Common myeloid progenitor, CD34-positive (primary cell): ENCODE measurements around the gene DYRK2.

Experiments
- CTCF ChIA-PET: fragments of 350-600 bp; sonication (Branson Sonifier 250); formaldehyde crosslinking; loops from one replicate; lab custom pipeline; 2021; ENCODE audit warnings: antibody characterized with exemption; lab: Charles Lee
- POLR2A ChIA-PET: fragments of 350-600 bp; sonication (Branson Sonifier 250); formaldehyde crosslinking; loops from one replicate; lab custom pipeline; 2021; ENCODE audit warnings: antibody characterized with exemption; lab: Charles Lee
- DNase-seq, 3 donors: peaks; one replicate each; pipeline versions ENCODE4 v3.0.0 to v3.0.0-alpha.2; 2013
- H3K27ac ChIP-seq, 2 experiments: 1 replicate in 1 of 2; 2 replicates in 1 of 2; pipeline ENCODE4 v1.7.0; 2013; ENCODE audit warnings: inconsistent platforms in 2 of 2, low read length in 2 of 2, mild to moderate bottlenecking in 2 of 2, low read depth in 1 of 2, moderate library complexity in 1 of 2; ENCODE audit not compliant: severe bottlenecking in 2 of 2, insufficient read depth in 1 of 2, poor library complexity in 1 of 2
- H3K27me3 ChIP-seq, 5 experiments: replicated peaks in 2 of 5; 1 replicate in 3 of 5; 2 replicates in 2 of 5; pipeline versions ENCODE4 v1.6.1 to v1.7.0; 2013; ENCODE audit warnings: low read length in 4 of 5, mild to moderate bottlenecking in 2 of 5, moderate library complexity in 2 of 5, inconsistent platforms in 1 of 5; ENCODE audit not compliant: insufficient read depth in 5 of 5, control insufficient read depth in 4 of 5
- H3K36me3 ChIP-seq, 4 experiments: 1 replicate in 2 of 4; 2 replicates in 2 of 4; pipeline versions ENCODE4 v1.6.1 to v1.7.0; 2013; ENCODE audit warnings: low read length in 3 of 4, control low read depth in 1 of 4, mild to moderate bottlenecking in 1 of 4; ENCODE audit not compliant: control insufficient read depth in 4 of 4, insufficient read depth in 4 of 4
- H3K4me1 ChIP-seq, 4 experiments: 1 replicate in 3 of 4; 2 replicates in 1 of 4; pipeline versions ENCODE4 v1.6.1 to v1.7.1; 2013; ENCODE audit warnings: low read length in 3 of 4, mild to moderate bottlenecking in 3 of 4, control low read depth in 1 of 4, inconsistent platforms in 1 of 4, moderate library complexity in 1 of 4; ENCODE audit not compliant: control insufficient read depth in 4 of 4, insufficient read depth in 4 of 4; ENCODE audit errors: control extremely low read depth in 1 of 4
- H3K4me3 ChIP-seq, 7 experiments: 1 replicate in 4 of 7; 2 replicates in 3 of 7; pipeline versions ENCODE4 v1.5.1 to v1.7.0; 2013; ENCODE audit warnings: mild to moderate bottlenecking in 7 of 7, low read length in 6 of 7, moderate library complexity in 6 of 7, inconsistent platforms in 2 of 7, low read depth in 2 of 7, control low read depth in 1 of 7; ENCODE audit not compliant: insufficient read depth in 4 of 7, control insufficient read depth in 1 of 7; ENCODE audit errors: extremely low read depth in 1 of 7
- H3K9me3 ChIP-seq, 5 experiments: 1 replicate in 4 of 5; 2 replicates in 1 of 5; pipeline versions ENCODE4 v1.6.1 to v1.7.1; 2013; ENCODE audit warnings: low read length in 4 of 5, mild to moderate bottlenecking in 2 of 5, inconsistent platforms in 1 of 5, low read depth in 1 of 5, moderate library complexity in 1 of 5; ENCODE audit not compliant: control insufficient read depth in 4 of 5, insufficient read depth in 2 of 5; ENCODE audit errors: control extremely low read depth in 1 of 5
- WGBS: methylation state at CpG from one replicate; pipeline ENCODE4 v1.1.5; 2013; ENCODE audit not compliant: insufficient coverage; 5-methylcytosine and 5-hydroxymethylcytosine counted together

DYRK2 gene

GRCh38 chr12:67659292-67659691 is 10.7 kb downstream of the DYRK2 start:
- Histone ChIP-seq H3K27ac (no peak overlapping the region), H3K4me3 (no peak overlapping the region), H3K27me3 (no peaks in the 10 kb centered on the region), H3K4me1 (peaks cover 0 to 11% (median 3%) of the 10 kb centered on the region in 4 experiments), H3K36me3 (peaks cover 12 to 45% (median 22%) of the 10 kb centered on the region in 4 experiments), H3K9me3 (no peaks in the 10 kb centered on the region)
- 48% methylated on average over 2 of the region's 4 CpGs for WGBS
- ChIA-PET POLR2A (no interaction called here), CTCF (interaction anchor here (1.0 to 1.2 kb wide), 2 partner anchors 9 to 270 kb away, joined by 3 read pairs; no protein-coding TSS in a partner anchor)
- DNase-seq = no peak

- Histone ChIP-seq H3K9me3 (no peaks in the 10 kb centered on the region), H3K36me3 (peaks cover 12 to 44% (median 22%) of the 10 kb centered on the region in 4 experiments), H3K4me3 (no peak overlapping the region), H3K4me1 (peaks cover 0 to 11% (median 3%) of the 10 kb centered on the region in 4 experiments), H3K27me3 (no peaks in the 10 kb centered on the region), H3K27ac (no peak overlapping the region)
- ChIA-PET CTCF (interaction anchor here (1.3 to 1.6 kb wide), 2 partner anchors 7 to 31 kb away, joined by 3 to 5 read pairs; no protein-coding TSS in a partner anchor), POLR2A (interaction anchor here (0.6 kb wide), 1 partner anchor 19 kb away, joined by 4 read pairs; no protein-coding TSS in a partner anchor)
- DNase-seq = peak in 2 of 3 donors; percentile 40 to 55
- 100% methylated on average over 1 of the region's 4 CpGs for WGBS
These were observed 12.9 kb downstream of the DYRK2 start for GRCh38 chr12:67661311-67662021.

GRCh38 chr12:67662910-67663538 is 14.5 kb downstream of the DYRK2 start:
- POLR2A ChIA-PET = no interaction called here
- H3K4me3 ChIP-seq = no peak overlapping the region
- peak in 2 of 3 donors; percentile 28 to 35 for DNase-seq
- peaks cover 0 to 16% (median 8%) of the 10 kb centered on the region in 4 experiments for H3K4me1 ChIP-seq
- CTCF ChIA-PET = interaction anchor here (1.3 to 1.6 kb wide), 3 partner anchors 9 to 24 kb away, joined by 3 to 5 read pairs (median 4); no protein-coding TSS in a partner anchor
- H3K27me3 ChIP-seq = no peaks in the 10 kb centered on the region
- H3K27ac ChIP-seq = no peak overlapping the region
- WGBS = 50% methylated on average over 1 of the region's 3 CpGs
- no peaks in the 10 kb centered on the region for H3K9me3 ChIP-seq
- peaks cover 5 to 28% (median 11%) of the 10 kb centered on the region in 4 experiments for H3K36me3 ChIP-seq

GRCh38 chr12:67664171-67664570 is 15.6 kb downstream of the DYRK2 start:
- POLR2A ChIA-PET = no interaction called here
- WGBS = no CpG with 5 or more reads among the region's 2 CpGs
- peaks cover 0 to 18% (median 5%) of the 10 kb centered on the region in 4 experiments for H3K36me3 ChIP-seq

GRCh38 chr12:67665679-67666078 is 17.1 kb downstream of the DYRK2 start:
- 86% methylated on average over 1 of the region's 1 CpG for WGBS

More at GRCh38 chr12:67664171-67664570, 15.6 kb downstream of the DYRK2 start:
- no peaks in the 10 kb centered on the region for H3K9me3 ChIP-seq
- no peak for DNase-seq
- H3K4me3 ChIP-seq = no peak overlapping the region
- no peaks in the 10 kb centered on the region for H3K27me3 ChIP-seq
- no peak overlapping the region for H3K27ac ChIP-seq
- peaks cover 0 to 16% (median 6%) of the 10 kb centered on the region in 4 experiments for H3K4me1 ChIP-seq
- CTCF ChIA-PET = interaction anchor here (1.2 kb wide), 1 partner anchor 11 kb away, joined by 4 read pairs; no protein-coding TSS in a partner anchor

GRCh38 chr12:67666605-67667004 is 18.1 kb downstream of the DYRK2 start:
- ChIA-PET CTCF (no interaction called here), POLR2A (interaction anchor here (0.7 kb wide), 1 partner anchor 18 kb away, joined by 4 read pairs; the partner anchor contains the start of gene DYRK2)
- DNase-seq = peak in 1 of 3 donors; percentile 24
- H3K27ac ChIP-seq = no peak overlapping the region
- no peak overlapping the region for H3K4me3 ChIP-seq
- peaks cover 0 to 3% (median 1%) of the 10 kb centered on the region in 4 experiments for H3K36me3 ChIP-seq
- peaks cover 0 to 11% (median 4%) of the 10 kb centered on the region in 4 experiments for H3K4me1 ChIP-seq
- H3K9me3 ChIP-seq = no peaks in the 10 kb centered on the region
- WGBS = no CpG with 5 or more reads among the region's 1 CpG
- no peaks in the 10 kb centered on the region for H3K27me3 ChIP-seq

More at GRCh38 chr12:67665679-67666078, 17.1 kb downstream of the DYRK2 start:
- Histone ChIP-seq H3K4me1 (peaks cover 0 to 16% (median 7%) of the 10 kb centered on the region in 4 experiments), H3K4me3 (no peak overlapping the region), H3K36me3 (peaks cover 0 to 10% (median 1%) of the 10 kb centered on the region in 4 experiments), H3K9me3 (no peaks in the 10 kb centered on the region), H3K27ac (no peak overlapping the region), H3K27me3 (no peaks in the 10 kb centered on the region)
- ChIA-PET POLR2A (no interaction called here), CTCF (no interaction called here)
- no peak for DNase-seq
